ENCODE measurements around the gene PTCD1. TPM values are rescaled to one million over a fixed set of nuclear protein-coding genes. Genes with fewer than 3 reads are reported as not detected.

PTCD1 gene
- total and polyA plus RNA-seq, 2 experiments from 2014 or later = 12.2 to 13.4 TPM

DNA sequence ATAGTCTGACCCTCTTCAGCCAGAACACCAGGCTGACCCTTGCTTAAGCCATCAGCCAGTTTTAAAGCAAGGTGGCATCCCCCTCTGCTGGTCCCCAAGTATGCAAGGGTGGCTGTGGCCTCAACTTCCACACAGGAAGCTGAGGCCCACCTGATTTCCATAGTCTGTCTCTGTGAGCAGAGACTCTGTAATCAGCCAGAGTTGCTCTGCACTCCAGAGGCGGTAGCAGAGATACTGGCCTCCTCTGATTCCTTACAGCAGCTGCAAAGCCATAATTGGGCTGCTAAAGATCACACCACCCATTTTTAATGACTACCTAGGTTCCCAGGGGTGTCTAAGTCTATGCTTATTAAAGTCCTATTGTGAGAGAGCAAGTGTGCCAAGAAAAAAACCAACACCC, 32.0 kb downstream of the PTCD1 start:
- Mint-ChIP-seq H3K9me3 (no peaks in the 10 kb centered on the region), H3K4me1 (peaks cover 21% of the 10 kb centered on the region), H3K4me3 (peak overlapping the region; percentile 95), H3K27me3 (ENCODE audit: insufficient read depth, low read depth, poor library complexity) (peaks cover 6% of the 10 kb centered on the region), H3K36me3 (ENCODE audit: low read depth) (peaks cover 62% of the 10 kb centered on the region), H3K27ac (no peak overlapping the region; the same call in 1 of the 2 replicates)
- Histone ChIP-seq H3K9me2 (ENCODE audit: insufficient read depth) (no peaks in the 10 kb centered on the region), H3K4me2 (peak overlapping the region; percentile 90), H3K27ac (ENCODE audit: low read depth) (0 out of 2 replicates have a peak overlapping the region, but pooled peaks have one; percentile 88), H3K79me2 (replicated peaks; ENCODE audit: insufficient read depth) (peaks cover 78% of the 10 kb centered on the region), H3K27me3 (ENCODE audit: insufficient read depth) (no peaks in the 10 kb centered on the region), H4K20me1 (replicated peaks; ENCODE audit: insufficient read depth) (peaks cover 45% of the 10 kb centered on the region), H2AFZ (no peak overlapping the region), H3K4me1 (ENCODE audit: insufficient read depth) (peaks cover 21% of the 10 kb centered on the region), H3F3A (replicated peaks; ENCODE audit: low read depth) (peaks cover 27% of the 10 kb centered on the region), H3K36me3 (ENCODE audit: insufficient read depth) (peaks cover 27% of the 10 kb centered on the region), H3K4me3 (peak overlapping the region; percentile 88; the same call in 1 of the 2 replicates)
- ATAC-seq (no peak), DNase-seq (ENCODE audit: low spot score) (no peak)
- TF ChIP-seq, protein P1, sequence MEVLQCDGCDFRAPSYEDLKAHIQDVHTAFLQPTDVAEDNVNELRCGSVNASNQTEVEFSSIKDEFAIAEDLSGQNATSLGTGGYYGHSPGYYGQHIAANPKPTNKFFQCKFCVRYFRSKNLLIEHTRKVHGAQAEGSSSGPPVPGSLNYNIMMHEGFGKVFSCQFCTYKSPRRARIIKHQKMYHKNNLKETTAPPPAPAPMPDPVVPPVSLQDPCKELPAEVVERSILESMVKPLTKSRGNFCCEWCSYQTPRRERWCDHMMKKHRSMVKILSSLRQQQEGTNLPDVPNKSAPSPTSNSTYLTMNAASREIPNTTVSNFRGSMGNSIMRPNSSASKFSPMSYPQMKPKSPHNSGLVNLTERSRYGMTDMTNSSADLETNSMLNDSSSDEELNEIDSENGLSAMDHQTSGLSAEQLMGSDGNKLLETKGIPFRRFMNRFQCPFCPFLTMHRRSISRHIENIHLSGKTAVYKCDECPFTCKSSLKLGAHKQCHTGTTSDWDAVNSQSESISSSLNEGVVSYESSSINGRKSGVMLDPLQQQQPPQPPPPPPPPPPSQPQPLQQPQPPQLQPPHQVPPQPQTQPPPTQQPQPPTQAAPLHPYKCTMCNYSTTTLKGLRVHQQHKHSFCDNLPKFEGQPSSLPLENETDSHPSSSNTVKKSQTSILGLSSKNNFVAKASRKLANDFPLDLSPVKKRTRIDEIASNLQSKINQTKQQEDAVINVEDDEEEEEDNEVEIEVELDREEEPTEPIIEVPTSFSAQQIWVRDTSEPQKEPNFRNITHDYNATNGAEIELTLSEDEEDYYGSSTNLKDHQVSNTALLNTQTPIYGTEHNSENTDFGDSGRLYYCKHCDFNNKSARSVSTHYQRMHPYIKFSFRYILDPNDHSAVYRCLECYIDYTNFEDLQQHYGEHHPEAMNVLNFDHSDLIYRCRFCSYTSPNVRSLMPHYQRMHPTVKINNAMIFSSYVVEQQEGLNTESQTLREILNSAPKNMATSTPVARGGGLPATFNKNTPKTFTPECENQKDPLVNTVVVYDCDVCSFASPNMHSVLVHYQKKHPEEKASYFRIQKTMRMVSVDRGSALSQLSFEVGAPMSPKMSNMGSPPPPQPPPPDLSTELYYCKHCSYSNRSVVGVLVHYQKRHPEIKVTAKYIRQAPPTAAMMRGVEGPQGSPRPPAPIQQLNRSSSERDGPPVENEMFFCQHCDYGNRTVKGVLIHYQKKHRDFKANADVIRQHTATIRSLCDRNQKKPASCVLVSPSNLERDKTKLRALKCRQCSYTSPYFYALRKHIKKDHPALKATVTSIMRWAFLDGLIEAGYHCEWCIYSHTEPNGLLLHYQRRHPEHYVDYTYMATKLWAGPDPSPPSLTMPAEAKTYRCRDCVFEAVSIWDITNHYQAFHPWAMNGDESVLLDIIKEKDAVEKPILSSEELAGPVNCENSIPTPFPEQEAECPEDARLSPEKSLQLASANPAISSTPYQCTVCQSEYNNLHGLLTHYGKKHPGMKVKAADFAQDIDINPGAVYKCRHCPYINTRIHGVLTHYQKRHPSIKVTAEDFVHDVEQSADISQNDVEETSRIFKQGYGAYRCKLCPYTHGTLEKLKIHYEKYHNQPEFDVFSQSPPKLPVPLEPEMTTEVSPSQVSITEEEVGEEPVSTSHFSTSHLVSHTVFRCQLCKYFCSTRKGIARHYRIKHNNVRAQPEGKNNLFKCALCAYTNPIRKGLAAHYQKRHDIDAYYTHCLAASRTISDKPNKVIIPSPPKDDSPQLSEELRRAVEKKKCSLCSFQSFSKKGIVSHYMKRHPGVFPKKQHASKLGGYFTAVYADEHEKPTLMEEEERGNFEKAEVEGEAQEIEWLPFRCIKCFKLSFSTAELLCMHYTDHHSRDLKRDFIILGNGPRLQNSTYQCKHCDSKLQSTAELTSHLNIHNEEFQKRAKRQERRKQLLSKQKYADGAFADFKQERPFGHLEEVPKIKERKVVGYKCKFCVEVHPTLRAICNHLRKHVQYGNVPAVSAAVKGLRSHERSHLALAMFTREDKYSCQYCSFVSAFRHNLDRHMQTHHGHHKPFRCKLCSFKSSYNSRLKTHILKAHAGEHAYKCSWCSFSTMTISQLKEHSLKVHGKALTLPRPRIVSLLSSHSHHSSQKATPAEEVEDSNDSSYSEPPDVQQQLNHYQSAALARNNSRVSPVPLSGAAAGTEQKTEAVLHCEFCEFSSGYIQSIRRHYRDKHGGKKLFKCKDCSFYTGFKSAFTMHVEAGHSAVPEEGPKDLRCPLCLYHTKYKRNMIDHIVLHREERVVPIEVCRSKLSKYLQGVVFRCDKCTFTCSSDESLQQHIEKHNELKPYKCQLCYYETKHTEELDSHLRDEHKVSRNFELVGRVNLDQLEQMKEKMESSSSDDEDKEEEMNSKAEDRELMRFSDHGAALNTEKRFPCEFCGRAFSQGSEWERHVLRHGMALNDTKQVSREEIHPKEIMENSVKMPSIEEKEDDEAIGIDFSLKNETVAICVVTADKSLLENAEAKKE (CRISPR knock-in tag; IDR thresholded peaks at IDR 0.05) = no peak
- no peak for TF ChIP-seq EZH2 (IDR thresholded peaks at IDR 0.05; ENCODE audit: low read depth, unreplicated experiment)
- no peak for TF ChIP-seq EZH2phosphoT487 (IDR thresholded peaks at IDR 0.05; ENCODE audit: unreplicated experiment)
- TF ChIP-seq, protein P2, sequence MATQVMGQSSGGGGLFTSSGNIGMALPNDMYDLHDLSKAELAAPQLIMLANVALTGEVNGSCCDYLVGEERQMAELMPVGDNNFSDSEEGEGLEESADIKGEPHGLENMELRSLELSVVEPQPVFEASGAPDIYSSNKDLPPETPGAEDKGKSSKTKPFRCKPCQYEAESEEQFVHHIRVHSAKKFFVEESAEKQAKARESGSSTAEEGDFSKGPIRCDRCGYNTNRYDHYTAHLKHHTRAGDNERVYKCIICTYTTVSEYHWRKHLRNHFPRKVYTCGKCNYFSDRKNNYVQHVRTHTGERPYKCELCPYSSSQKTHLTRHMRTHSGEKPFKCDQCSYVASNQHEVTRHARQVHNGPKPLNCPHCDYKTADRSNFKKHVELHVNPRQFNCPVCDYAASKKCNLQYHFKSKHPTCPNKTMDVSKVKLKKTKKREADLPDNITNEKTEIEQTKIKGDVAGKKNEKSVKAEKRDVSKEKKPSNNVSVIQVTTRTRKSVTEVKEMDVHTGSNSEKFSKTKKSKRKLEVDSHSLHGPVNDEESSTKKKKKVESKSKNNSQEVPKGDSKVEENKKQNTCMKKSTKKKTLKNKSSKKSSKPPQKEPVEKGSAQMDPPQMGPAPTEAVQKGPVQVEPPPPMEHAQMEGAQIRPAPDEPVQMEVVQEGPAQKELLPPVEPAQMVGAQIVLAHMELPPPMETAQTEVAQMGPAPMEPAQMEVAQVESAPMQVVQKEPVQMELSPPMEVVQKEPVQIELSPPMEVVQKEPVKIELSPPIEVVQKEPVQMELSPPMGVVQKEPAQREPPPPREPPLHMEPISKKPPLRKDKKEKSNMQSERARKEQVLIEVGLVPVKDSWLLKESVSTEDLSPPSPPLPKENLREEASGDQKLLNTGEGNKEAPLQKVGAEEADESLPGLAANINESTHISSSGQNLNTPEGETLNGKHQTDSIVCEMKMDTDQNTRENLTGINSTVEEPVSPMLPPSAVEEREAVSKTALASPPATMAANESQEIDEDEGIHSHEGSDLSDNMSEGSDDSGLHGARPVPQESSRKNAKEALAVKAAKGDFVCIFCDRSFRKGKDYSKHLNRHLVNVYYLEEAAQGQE (IDR thresholded peaks at IDR 0.05; ENCODE audit: unreplicated experiment) = no peak
- TF ChIP-seq, protein P3, sequence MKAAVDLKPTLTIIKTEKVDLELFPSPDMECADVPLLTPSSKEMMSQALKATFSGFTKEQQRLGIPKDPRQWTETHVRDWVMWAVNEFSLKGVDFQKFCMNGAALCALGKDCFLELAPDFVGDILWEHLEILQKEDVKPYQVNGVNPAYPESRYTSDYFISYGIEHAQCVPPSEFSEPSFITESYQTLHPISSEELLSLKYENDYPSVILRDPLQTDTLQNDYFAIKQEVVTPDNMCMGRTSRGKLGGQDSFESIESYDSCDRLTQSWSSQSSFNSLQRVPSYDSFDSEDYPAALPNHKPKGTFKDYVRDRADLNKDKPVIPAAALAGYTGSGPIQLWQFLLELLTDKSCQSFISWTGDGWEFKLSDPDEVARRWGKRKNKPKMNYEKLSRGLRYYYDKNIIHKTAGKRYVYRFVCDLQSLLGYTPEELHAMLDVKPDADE (IDR thresholded peaks at IDR 0.05) = no peak
- TF ChIP-seq CREB1 (CRISPR knock-in tag; IDR thresholded peaks at IDR 0.05; ENCODE audit: low read depth) = no peak

Data from GM23338 (cell line).